CD4-positive, alpha-beta T cell treated with Interleukin-15 for 1 hour (primary cell): ENCODE data around the gene TSPOAP1.

Source experiments
- DNase-seq: peaks from one replicate; pipeline ENCODE4 v3.0.0-alpha.2; 2020

The TSPOAP1 gene

GRCh38 chr17:58272367-58273280, 56.0 kb downstream of the TSPOAP1 start:
- DNase-seq: no peak

GRCh38 chr17:58271216-58271931, 57.2 kb downstream of the TSPOAP1 start:
- DNase-seq: no peak

- no peak for DNase-seq
Observed at GRCh38 chr17:58270476-58271215, 57.9 kb downstream of the TSPOAP1 start.

- DNase-seq: no peak
Observed at GRCh38 chr17:58269557-58270291, 58.9 kb downstream of the TSPOAP1 start.

GRCh38 chr17:58268774-58269556, 59.6 kb downstream of the TSPOAP1 start:
- no peak for DNase-seq

- DNase-seq: no peak
Observed at GRCh38 chr17:58268326-58268725, 60.3 kb downstream of the TSPOAP1 start.

- no peak for DNase-seq
Observed at GRCh38 chr17:58267347-58268324, 61.0 kb downstream of the TSPOAP1 start.

- no peak for DNase-seq
Observed at GRCh38 chr17:58265902-58266875, 62.4 kb downstream of the TSPOAP1 start.

GRCh38 chr17:58265271-58265670, 63.3 kb downstream of the TSPOAP1 start:
- DNase-seq: no peak

- no peak for DNase-seq
Observed at GRCh38 chr17:58264407-58265103, 64.0 kb downstream of the TSPOAP1 start.

GRCh38 chr17:58263773-58264172, 64.8 kb downstream of the TSPOAP1 start:
- no peak for DNase-seq

- no peak for DNase-seq
Observed at GRCh38 chr17:58262149-58262548, 66.4 kb downstream of the TSPOAP1 start.

- no peak for DNase-seq
Observed at GRCh38 chr17:58254803-58255202, 73.8 kb downstream of the TSPOAP1 start.

GRCh38 chr17:58253082-58253481, 75.5 kb downstream of the TSPOAP1 start:
- DNase-seq: no peak

- DNase-seq: no peak
Observed at GRCh38 chr17:58252141-58252540, 76.5 kb downstream of the TSPOAP1 start.
